ENCODE measurements around the gene MAP3K5. TPM values are rescaled to one million over a fixed set of nuclear protein-coding genes. Genes with fewer than 3 reads are reported as not detected.

The MAP3K5 gene
- total RNA-seq, 1 experiment from 2014 or later, result 14.0 TPM

GRCh38 chr6:136685540-136686108 is 106.7 kb downstream of the MAP3K5 start:
- DNase-seq (ENCODE audit: low read depth), result peak; percentile 86

DNA sequence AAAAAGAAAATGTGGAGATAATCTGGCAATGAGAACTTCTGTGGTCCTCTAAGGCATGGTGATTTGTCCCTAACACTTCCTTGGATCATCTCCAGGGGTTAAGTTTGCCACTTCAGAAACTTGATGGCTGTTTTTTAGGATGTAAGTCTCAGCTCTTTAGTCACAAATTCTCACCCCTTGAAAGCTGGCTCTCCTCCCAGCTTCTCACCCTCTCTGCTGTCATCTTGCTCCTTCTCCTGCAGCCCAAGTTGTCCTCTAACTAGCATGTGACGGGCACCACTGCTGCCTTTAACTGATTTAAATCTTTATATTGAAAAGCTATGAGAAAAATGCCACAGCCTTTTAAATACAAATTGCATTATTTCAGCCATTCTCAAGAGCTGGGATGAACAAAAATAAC is 107.8 kb downstream of the MAP3K5 start:
- DNase-seq (ENCODE audit: low read depth), result peak; percentile 10

GRCh38 chr6:136683209-136683941 is 108.9 kb downstream of the MAP3K5 start:
- DNase-seq (ENCODE audit: low read depth), result no peak

DNA sequence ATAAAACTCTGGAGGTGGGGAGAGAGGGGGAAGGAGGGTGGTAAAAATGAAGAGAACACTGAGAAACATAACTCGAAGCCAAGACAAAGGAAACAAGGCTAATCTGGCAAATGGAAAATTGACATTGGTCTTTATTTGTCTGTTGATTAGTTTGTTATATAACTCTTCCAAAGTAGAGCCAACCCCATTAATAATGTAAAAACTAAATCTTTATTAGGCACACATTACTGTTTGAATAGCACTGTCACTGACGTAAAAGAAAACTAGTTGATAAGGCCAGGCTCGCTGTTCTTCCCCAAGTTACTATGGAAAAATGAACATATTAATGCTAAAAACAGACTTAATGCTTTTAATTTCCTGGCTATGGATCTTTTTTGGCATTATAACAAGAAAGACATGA is 110.0 kb downstream of the MAP3K5 start:
- DNase-seq (ENCODE audit: low read depth), result no peak

- no peak for DNase-seq (ENCODE audit: low read depth)
Measured at GRCh38 chr6:136677822-136678221, 114.5 kb downstream of the MAP3K5 start.

- no peak for DNase-seq (ENCODE audit: low read depth)
Measured at GRCh38 chr6:136677344-136677743, 114.9 kb downstream of the MAP3K5 start.

GRCh38 chr6:136676075-136676474 is 116.2 kb downstream of the MAP3K5 start:
- DNase-seq (ENCODE audit: low read depth), result no peak

DNA sequence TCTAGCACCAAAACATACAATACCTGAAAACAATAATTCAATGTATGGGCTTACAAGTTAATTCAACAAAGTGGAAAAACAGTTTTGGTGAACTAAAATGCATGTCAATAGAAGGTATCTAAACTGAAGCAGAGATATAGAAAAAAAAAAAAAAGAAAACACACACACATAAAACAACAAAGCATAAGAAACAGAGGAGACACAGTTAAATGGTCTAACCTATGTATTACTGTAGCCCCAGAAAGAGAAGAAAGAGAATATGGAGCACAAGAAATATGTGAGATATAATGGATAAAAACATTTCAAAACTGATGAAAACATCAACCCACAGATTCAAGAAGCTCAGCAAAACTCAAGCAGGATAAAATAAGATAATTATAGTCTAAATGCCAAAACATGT is 118.7 kb downstream of the MAP3K5 start:
- DNase-seq (ENCODE audit: low read depth), result no peak

- no peak for DNase-seq (ENCODE audit: low read depth)
Measured at GRCh38 chr6:136672144-136672543, 120.1 kb downstream of the MAP3K5 start.

- DNase-seq (ENCODE audit: low read depth), result peak; percentile 94
Measured at GRCh38 chr6:136669299-136669699, 123.0 kb downstream of the MAP3K5 start.

DNA sequence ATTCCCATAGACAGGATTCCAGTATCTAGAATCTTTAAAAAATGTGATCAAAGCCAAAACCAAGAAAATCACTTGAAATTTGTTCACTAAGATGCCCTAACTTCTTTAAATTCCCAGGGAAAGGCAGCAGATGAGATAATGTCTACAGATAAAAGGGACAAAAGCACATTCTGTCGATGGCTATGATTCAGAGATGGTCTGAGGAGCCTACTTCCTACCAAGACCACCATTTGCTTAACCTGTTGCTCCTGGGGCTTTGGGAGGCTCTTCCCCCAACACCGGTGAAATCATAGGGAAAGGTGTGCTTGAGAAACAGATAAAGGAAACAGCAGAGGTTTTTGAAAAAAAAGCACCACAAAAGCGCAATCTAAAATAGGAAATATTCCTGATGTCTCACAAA is 123.7 kb downstream of the MAP3K5 start:
- no peak for DNase-seq (ENCODE audit: low read depth)

- no peak for DNase-seq (ENCODE audit: low read depth)
Measured at GRCh38 chr6:136666041-136666440, 126.2 kb downstream of the MAP3K5 start.

GRCh38 chr6:136662347-136663237 is 129.7 kb downstream of the MAP3K5 start:
- DNase-seq (ENCODE audit: low read depth), result no peak

GRCh38 chr6:136660727-136661126 is 131.6 kb downstream of the MAP3K5 start:
- DNase-seq (ENCODE audit: low read depth), result no peak

DNA sequence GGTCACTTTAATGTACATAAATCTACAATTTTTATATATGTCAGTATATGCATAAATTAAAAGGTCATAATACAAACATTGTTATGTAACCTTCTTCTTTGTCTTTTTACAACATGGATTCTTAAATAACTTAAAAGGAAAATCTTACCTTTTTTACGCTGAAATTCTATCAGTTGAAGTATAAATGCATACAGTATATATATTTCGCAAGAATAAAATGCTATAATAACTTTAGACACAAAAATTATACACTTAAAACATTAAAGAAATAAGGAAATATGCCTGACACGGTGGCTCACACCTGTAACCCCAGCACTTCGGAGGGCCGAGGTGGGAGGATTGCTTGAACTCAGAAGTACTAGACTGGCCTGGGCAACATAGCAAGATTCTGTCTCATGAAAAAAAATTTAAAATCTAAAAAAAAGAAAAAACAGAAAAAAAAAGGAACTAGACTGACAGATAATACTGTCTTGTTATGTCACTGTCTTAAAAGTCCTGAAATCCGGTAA is 132.2 kb downstream of the MAP3K5 start:
- DNase-seq (ENCODE audit: low read depth), result no peak

GRCh38 chr6:136658711-136659110 is 133.6 kb downstream of the MAP3K5 start:
- DNase-seq (ENCODE audit: low read depth), result no peak

DNA sequence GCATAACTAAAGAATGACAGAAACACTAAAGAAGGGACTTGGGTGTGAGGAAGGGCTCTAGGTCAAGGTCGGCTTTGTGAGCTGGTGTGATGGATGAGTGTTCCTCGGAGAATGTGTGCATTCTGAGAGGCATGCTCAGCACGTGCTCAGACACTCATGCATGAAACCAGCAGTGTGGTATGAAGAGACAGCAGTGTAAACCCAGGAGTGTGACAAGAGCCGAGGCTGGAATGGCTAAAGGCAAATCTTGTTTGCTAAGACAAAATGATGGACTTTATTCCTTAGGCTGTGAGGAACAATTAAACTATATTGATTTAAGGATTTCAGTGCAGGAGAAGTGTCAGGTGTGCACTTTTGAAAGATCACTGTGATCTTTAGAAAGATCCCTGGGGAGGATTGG is 134.6 kb downstream of the MAP3K5 start:
- no peak for DNase-seq (ENCODE audit: low read depth)

DNA sequence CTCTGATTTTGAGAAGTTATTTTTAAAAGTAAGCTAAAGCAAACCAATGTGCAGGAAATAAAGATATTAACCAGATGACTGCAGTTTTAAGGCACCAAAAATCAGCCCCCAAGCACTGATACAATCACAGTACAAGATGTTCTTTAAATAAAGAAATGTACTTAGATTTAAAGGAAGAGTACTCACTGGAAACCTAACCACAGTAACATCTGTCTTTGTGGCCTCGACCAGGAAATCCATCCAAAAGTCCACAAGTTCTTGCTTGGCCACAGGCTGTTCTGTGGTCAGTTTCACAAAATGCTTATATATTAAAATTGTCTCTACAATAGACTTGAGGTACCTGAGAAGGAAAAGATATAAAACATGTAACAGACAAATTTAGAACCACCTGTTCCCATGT is 136.2 kb downstream of the MAP3K5 start:
- DNase-seq (ENCODE audit: low read depth), result no peak

DNA sequence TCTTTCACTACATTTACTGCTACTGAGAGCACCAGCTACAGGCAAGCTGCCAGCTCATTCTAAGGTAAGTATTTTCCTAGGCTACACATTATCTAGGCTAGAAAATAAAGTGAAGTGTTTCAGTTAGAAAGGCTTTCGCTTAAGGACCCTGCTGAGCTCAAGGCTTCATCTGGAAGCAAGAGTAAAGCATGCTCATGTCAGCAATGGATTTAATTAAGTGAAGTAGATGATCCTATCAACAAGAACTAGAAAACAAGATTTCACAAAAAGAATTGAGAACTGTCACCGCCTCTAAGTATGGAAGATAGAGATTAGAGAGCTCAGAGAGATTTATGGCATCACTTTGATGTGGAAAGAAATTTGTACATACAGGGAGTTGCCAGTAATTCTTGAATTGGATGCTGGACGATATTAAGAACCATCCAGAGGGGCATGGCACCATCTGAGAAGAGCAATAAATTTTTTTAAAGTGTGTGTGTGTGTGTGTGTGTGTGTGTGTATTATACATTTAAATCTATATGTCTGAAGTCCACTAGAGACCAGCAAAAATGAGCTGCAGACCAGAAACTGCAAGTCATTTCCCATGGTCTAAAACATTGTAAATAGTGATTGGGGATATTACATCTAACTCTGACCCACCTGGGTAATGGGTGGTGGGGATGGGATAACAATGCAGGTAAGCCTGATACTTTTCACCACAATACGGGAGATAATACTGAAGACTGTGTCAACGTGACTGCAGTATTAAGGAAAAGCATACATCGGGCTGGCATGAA is 136.8 kb downstream of the MAP3K5 start:
- DNase-seq (ENCODE audit: low read depth), result no peak

- no peak for DNase-seq (ENCODE audit: low read depth)
Measured at GRCh38 chr6:136654086-136654485, 138.2 kb downstream of the MAP3K5 start.

GRCh38 chr6:136652656-136653055 is 139.6 kb downstream of the MAP3K5 start:
- no peak for DNase-seq (ENCODE audit: low read depth)

DNA sequence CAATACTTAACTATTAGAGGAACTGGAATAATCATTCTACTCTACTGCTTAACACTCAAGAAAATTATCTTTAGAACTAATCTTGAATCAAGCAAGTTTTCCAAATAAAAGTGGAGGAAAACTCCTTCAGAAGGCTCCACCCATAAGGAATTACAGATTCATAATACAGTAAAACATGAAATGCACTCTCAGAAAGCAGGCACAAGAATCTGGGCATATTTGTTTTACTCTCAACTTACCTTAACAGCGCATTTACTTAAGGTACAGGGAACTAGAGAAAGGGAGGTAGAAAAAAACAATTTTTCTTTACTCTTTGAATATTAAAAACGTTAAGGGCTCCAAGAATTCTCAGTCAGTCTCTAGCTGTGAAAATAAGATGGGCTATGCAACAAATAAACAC is 140.3 kb downstream of the MAP3K5 start:
- DNase-seq (ENCODE audit: low read depth), result no peak

All from M059J (cell line).